ENCODE results near the gene PIEZO1. TPM values are rescaled to one million over a fixed set of nuclear protein-coding genes. Genes with fewer than 3 reads are reported as not detected.

The PIEZO1 gene
- total and polyA plus RNA-seq, 9 of the 15 experiments (the other 6 are each of a cell fraction or from before 2014, with no cell fraction given) = 3.6 to 432 (median 131) TPM

DNA sequence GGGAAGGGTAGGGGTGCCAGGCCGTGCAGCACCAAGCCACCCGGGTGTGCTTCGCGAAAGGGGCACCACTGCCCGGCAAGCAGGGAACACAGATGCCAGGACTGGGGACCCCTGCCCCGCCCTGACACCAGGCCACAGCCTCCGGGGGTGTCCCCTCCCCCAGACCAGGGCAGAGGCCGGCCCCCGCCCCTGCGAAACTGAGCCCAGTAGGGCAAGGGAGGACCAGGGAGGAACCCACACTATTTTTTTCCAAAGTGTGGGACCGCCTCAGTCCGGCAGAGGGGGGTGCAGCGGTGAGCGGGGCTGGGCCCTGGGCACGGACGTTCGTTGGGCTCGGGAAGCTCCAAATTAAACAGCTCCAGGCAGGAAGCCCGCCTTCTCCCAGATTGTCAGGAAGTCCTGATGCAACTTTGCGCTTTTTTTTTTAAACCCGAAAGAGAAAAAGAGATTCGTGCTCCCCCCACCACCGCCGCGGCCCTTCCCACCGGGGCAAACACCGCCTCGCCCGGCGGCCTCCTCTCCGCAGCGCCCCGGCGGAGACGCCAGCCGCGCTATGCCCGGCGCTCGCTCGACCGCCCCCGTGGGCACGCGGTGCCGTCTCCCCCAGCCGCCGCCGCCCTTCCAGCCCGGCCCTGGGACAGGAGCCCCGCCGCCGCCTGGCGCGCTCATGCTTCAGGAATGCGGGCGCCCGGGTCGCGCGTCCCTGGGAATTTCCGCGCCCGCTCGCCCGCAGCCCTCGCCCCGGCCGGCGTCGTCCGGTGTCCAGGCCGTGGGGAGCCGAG is 755 bp downstream of the PIEZO1 start (continued):
- TF ChIP-seq, protein P1, sequence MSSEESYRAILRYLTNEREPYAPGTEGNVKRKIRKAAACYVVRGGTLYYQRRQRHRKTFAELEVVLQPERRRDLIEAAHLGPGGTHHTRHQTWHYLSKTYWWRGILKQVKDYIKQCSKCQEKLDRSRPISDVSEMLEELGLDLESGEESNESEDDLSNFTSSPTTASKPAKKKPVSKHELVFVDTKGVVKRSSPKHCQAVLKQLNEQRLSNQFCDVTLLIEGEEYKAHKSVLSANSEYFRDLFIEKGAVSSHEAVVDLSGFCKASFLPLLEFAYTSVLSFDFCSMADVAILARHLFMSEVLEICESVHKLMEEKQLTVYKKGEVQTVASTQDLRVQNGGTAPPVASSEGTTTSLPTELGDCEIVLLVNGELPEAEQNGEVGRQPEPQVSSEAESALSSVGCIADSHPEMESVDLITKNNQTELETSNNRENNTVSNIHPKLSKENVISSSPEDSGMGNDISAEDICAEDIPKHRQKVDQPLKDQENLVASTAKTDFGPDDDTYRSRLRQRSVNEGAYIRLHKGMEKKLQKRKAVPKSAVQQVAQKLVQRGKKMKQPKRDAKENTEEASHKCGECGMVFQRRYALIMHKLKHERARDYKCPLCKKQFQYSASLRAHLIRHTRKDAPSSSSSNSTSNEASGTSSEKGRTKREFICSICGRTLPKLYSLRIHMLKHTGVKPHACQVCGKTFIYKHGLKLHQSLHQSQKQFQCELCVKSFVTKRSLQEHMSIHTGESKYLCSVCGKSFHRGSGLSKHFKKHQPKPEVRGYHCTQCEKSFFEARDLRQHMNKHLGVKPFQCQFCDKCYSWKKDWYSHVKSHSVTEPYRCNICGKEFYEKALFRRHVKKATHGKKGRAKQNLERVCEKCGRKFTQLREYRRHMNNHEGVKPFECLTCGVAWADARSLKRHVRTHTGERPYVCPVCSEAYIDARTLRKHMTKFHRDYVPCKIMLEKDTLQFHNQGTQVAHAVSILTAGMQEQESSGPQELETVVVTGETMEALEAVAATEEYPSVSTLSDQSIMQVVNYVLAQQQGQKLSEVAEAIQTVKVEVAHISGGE (CRISPR knock-in tag; IDR thresholded peaks at IDR 0.05) = peak in 1 of 3 experiments; percentile 72; a peak in 2 of 6 replicates
- TF ChIP-seq, protein P2, sequence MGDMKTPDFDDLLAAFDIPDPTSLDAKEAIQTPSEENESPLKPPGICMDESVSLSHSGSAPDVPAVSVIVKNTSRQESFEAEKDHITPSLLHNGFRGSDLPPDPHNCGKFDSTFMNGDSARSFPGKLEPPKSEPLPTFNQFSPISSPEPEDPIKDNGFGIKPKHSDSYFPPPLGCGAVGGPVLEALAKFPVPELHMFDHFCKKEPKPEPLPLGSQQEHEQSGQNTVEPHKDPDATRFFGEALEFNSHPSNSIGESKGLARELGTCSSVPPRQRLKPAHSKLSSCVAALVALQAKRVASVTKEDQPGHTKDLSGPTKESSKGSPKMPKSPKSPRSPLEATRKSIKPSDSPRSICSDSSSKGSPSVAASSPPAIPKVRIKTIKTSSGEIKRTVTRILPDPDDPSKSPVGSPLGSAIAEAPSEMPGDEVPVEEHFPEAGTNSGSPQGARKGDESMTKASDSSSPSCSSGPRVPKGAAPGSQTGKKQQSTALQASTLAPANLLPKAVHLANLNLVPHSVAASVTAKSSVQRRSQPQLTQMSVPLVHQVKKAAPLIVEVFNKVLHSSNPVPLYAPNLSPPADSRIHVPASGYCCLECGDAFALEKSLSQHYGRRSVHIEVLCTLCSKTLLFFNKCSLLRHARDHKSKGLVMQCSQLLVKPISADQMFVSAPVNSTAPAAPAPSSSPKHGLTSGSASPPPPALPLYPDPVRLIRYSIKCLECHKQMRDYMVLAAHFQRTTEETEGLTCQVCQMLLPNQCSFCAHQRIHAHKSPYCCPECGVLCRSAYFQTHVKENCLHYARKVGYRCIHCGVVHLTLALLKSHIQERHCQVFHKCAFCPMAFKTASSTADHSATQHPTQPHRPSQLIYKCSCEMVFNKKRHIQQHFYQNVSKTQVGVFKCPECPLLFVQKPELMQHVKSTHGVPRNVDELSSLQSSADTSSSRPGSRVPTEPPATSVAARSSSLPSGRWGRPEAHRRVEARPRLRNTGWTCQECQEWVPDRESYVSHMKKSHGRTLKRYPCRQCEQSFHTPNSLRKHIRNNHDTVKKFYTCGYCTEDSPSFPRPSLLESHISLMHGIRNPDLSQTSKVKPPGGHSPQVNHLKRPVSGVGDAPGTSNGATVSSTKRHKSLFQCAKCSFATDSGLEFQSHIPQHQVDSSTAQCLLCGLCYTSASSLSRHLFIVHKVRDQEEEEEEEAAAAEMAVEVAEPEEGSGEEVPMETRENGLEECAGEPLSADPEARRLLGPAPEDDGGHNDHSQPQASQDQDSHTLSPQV (IDR thresholded peaks at IDR 0.05) = peak; percentile 51; the same call in 1 of the 2 replicates
- TF ChIP-seq CXXC5 (CRISPR knock-in tag; IDR thresholded peaks at IDR 0.05) (peak; percentile 12), RBM22 (IDR thresholded peaks at IDR 0.05; ENCODE audit: low read depth, low read length, poor library complexity, severe bottlenecking) (peak; percentile 1), TOE1 (IDR thresholded peaks at IDR 0.05; ENCODE audit: borderline replicate concordance) (0 out of 2 replicates have a peak, but pooled peaks have one; percentile 14), TOE1 (CRISPR knock-in tag; IDR thresholded peaks at IDR 0.05; ENCODE audit: borderline replicate concordance, low read depth) (no peak), MTF1 (CRISPR knock-in tag; IDR thresholded peaks at IDR 0.05; ENCODE audit: borderline replicate concordance) (no peak), MXI1 (IDR thresholded peaks at IDR 0.05; ENCODE audit: low read depth, low read length) (0 out of 2 replicates have a peak, but pooled peaks have one; percentile 16), ZNF561 (CRISPR knock-in tag; conservative IDR thresholded peaks at IDR 0.05) (0 out of 2 replicates have a peak, but pooled peaks have one; percentile 32), ELF1 (tag; IDR thresholded peaks at IDR 0.05) (0 out of 2 replicates have a peak, but pooled peaks have one; percentile 9)
- TF ChIP-seq, protein P3, sequence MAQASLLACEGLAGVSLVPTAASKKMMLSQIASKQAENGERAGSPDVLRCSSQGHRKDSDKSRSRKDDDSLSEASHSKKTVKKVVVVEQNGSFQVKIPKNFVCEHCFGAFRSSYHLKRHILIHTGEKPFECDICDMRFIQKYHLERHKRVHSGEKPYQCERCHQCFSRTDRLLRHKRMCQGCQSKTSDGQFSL (CRISPR knock-in tag; IDR thresholded peaks at IDR 0.05) = peak; percentile 88
- TF ChIP-seq, protein P3 (tag; IDR thresholded peaks at IDR 0.05) = peak in 1 of 2 experiments; percentile 64; a peak in 1 of 4 replicates
- TF ChIP-seq, protein P4, sequence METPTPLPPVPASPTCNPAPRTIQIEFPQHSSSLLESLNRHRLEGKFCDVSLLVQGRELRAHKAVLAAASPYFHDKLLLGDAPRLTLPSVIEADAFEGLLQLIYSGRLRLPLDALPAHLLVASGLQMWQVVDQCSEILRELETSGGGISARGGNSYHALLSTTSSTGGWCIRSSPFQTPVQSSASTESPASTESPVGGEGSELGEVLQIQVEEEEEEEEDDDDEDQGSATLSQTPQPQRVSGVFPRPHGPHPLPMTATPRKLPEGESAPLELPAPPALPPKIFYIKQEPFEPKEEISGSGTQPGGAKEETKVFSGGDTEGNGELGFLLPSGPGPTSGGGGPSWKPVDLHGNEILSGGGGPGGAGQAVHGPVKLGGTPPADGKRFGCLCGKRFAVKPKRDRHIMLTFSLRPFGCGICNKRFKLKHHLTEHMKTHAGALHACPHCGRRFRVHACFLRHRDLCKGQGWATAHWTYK (CRISPR knock-in tag; IDR thresholded peaks at IDR 0.05) = peak; percentile 72; the same call in 1 of the 2 replicates
- TF ChIP-seq, protein P5, sequence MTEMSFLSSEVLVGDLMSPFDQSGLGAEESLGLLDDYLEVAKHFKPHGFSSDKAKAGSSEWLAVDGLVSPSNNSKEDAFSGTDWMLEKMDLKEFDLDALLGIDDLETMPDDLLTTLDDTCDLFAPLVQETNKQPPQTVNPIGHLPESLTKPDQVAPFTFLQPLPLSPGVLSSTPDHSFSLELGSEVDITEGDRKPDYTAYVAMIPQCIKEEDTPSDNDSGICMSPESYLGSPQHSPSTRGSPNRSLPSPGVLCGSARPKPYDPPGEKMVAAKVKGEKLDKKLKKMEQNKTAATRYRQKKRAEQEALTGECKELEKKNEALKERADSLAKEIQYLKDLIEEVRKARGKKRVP (CRISPR knock-in tag; IDR thresholded peaks at IDR 0.05) = 0 out of 2 replicates have a peak, but pooled peaks have one; percentile 3
